Measurements from ENCODE around the gene ENDOV. TPM values are rescaled to one million over a fixed set of nuclear protein-coding genes. Genes with fewer than 3 reads are reported as not detected.

ENDOV gene
- total RNA-seq (28.0 TPM), polyA plus RNA-seq (ENCODE audit: insufficient read depth, low read depth, low replicate concordance) (20.3 TPM)
- long read RNA-seq, donor 1, partial matches to known transcripts = 0 of 4 reads
- long read RNA-seq, donor 1, other reads (novel, unspliced or antisense) = 0 of 4 reads
- long read RNA-seq, donor 2, partial matches to known transcripts = 0 of 2 reads
- long read RNA-seq, donor 2, other reads (novel, unspliced or antisense) = 0 of 2 reads
- long read RNA-seq, donor 3, partial matches to known transcripts = 0 of 1 reads
- long read RNA-seq, donor 3, other reads (novel, unspliced or antisense) = 0 of 1 reads
- long read RNA-seq, donor 4 = 0 reads
- long read RNA-seq, donor 5 = 0 reads
- long read RNA-seq, donor 6, partial matches to known transcripts = 0 of 1 reads
- long read RNA-seq, donor 6, other reads (novel, unspliced or antisense) = 0 of 1 reads
- long read RNA-seq, donor 7, partial matches to known transcripts = 2 of 26 reads
- long read RNA-seq, donor 7, other reads (novel, unspliced or antisense) = 23 of 26 reads
- long read RNA-seq, donor 8 = 0 reads
- long read RNA-seq, donor 9 = 0 reads
- long read RNA-seq, donor 10 = 0 reads

DNA sequence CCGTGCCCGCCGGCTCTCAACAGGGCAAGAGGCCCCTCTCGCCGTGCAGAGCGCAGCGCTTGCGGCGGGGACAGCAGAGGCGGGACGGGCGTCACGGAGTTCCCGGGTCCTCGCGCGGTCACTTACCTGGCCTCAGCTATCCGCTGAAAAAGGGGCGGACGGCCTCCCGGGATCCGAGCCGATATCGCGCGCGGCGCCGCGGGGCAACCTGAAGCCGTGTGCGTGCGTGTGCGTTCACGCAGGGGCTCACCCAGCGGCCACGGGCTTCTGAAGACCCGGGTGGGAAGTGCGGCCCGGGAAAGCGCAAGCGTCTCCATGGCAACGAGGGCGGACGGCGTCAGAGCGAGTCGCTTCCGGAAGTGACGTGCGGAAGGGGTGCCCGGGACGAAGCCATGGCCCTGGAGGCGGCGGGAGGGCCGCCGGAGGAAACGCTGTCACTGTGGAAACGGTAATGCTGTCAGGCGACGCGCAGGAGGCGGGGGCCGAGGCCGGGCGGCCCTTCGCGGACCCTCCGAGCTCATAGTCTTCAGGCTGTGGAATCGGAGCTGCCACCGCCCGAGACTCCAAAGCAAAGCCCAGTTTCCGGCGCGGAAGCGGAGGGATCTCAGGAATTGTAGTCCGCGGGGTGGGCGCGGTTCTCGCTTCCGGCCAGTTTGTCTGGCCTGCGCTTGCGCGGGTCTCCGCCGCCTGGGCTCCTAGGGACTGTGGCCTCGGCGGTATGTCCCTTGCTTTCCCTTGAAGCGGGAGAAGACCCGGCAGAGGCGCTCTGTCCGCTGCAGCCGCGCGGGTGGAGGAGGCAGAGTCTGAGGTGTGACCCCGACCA lies at the start of gene ENDOV:
ENDOV (plus strand) TSS at position 365 of the 823 bp plus-strand sequence; CDS start at position 393, 28 bp downstream.
- no peak for FAIRE-seq
- peak; percentile 95 to 98 (median 98) for DNase-seq
- TF ChIP-seq, protein P1, sequence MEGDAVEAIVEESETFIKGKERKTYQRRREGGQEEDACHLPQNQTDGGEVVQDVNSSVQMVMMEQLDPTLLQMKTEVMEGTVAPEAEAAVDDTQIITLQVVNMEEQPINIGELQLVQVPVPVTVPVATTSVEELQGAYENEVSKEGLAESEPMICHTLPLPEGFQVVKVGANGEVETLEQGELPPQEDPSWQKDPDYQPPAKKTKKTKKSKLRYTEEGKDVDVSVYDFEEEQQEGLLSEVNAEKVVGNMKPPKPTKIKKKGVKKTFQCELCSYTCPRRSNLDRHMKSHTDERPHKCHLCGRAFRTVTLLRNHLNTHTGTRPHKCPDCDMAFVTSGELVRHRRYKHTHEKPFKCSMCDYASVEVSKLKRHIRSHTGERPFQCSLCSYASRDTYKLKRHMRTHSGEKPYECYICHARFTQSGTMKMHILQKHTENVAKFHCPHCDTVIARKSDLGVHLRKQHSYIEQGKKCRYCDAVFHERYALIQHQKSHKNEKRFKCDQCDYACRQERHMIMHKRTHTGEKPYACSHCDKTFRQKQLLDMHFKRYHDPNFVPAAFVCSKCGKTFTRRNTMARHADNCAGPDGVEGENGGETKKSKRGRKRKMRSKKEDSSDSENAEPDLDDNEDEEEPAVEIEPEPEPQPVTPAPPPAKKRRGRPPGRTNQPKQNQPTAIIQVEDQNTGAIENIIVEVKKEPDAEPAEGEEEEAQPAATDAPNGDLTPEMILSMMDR (IDR thresholded peaks at IDR 0.05; ENCODE audit: borderline replicate concordance, extremely low read depth, insufficient read depth) = no peak
- intact Hi-C loops (cut with DNase I) = no loop called here
- Histone ChIP-seq H3K4me3 (ENCODE audit: low read length in 3 of 3) (peak within 1 kb of the TSS; percentile 86 to 99 (median 94)), H3K4me1 (ENCODE audit: control insufficient read depth in 2 of 3, insufficient read depth in 2 of 3, low read depth in 1 of 3, low read length in 3 of 3) (peaks cover 0 to 9% (median 3%) of the 10 kb centered on the region in 3 donors), H3K36me3 (ENCODE audit: control insufficient read depth in 2 of 3, insufficient read depth in 3 of 3, low read length in 3 of 3) (peaks cover 0 to 4% (median 2%) of the 10 kb centered on the region in 3 donors), H3K27me3 (ENCODE audit: control insufficient read depth, insufficient read depth, low read length) (no peaks in the 10 kb centered on the region), H3K9ac (ENCODE audit: low read length in 3 of 3) (peak within 1 kb of the TSS; percentile 69 to 94 (median 83)), H3K9me3 (ENCODE audit: control insufficient read depth in 2 of 3, insufficient read depth in 1 of 3, low read length in 3 of 3) (no peaks in the 10 kb centered on the region), H3K27ac (ENCODE audit: low read depth in 2 of 2, low read length in 2 of 2) (peak within 1 kb of the TSS; percentile 97 to 99)

DNA sequence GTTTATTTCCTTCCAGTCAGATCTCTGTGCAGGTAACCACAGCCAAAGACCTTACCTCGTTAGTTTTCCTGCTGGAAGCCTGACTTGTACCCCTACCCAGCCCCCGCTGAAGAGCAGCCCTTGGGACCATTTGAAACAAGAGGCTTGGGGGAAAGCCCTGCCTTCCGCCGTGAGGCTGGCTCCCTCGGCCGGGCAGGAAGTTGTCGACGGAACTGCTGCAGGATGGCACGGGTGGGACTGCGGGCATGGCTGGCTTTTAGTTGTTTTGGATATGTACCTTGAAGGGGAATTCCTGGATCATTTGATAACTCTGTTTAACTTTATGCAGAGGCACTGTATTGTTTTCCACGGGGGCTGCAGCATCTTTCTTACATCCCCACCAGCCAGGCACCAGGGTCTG lies 49.0 kb upstream of the ENDOV start:
- Histone ChIP-seq H3K9ac (ENCODE audit: low read length in 3 of 3) (no peak overlapping the region), H3K4me1 (ENCODE audit: control insufficient read depth in 2 of 3, insufficient read depth in 2 of 3, low read depth in 1 of 3, low read length in 3 of 3) (no peaks in the 10 kb centered on the region), H3K4me3 (ENCODE audit: low read length in 3 of 3) (no peak overlapping the region), H3K27ac (ENCODE audit: low read depth in 2 of 2, low read length in 2 of 2) (no peak overlapping the region), H3K27me3 (ENCODE audit: control insufficient read depth, insufficient read depth, low read length) (no peaks in the 10 kb centered on the region), H3K36me3 (ENCODE audit: control insufficient read depth in 2 of 3, insufficient read depth in 3 of 3, low read length in 3 of 3) (peaks cover 9 to 78% (median 61%) of the 10 kb centered on the region in 3 donors), H3K9me3 (ENCODE audit: control insufficient read depth in 2 of 3, insufficient read depth in 1 of 3, low read length in 3 of 3) (no peaks in the 10 kb centered on the region)
- TF ChIP-seq, protein P1 (IDR thresholded peaks at IDR 0.05; ENCODE audit: borderline replicate concordance, extremely low read depth, insufficient read depth) = no peak
- FAIRE-seq (no peak), DNase-seq (peak in 1 of 5 donors; percentile 70)
- intact Hi-C loops (cut with DNase I) = no loop called here

DNA sequence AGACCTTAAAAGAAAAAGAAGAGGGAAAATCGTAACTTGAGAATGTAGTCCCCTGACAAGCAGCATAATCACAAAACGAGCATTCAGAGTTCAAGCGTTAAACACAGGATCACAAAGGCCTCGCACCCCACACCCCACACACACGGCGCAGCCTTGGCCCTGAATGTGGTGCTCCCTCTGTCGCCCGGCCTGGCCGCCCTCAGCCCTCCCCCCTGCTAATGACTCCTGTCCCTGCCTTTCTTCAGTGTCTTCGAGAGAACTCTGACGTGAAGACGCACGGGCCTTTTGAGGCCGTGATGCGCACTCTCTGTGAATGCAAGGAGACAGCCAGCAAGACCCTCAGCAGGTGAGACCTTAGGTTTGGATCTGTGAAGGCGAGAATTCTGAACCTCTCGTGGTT lies 47.5 kb upstream of the ENDOV start:
- Histone ChIP-seq H3K9ac (ENCODE audit: low read length in 3 of 3) (no peak overlapping the region), H3K27me3 (ENCODE audit: control insufficient read depth, insufficient read depth, low read length) (no peaks in the 10 kb centered on the region), H3K27ac (ENCODE audit: low read depth in 2 of 2, low read length in 2 of 2) (no peak overlapping the region), H3K36me3 (ENCODE audit: control insufficient read depth in 2 of 3, insufficient read depth in 3 of 3, low read length in 3 of 3) (peaks cover 9 to 75% (median 56%) of the 10 kb centered on the region in 3 donors), H3K4me3 (ENCODE audit: low read length in 3 of 3) (no peak overlapping the region), H3K4me1 (ENCODE audit: control insufficient read depth in 2 of 3, insufficient read depth in 2 of 3, low read depth in 1 of 3, low read length in 3 of 3) (no peaks in the 10 kb centered on the region), H3K9me3 (ENCODE audit: control insufficient read depth in 2 of 3, insufficient read depth in 1 of 3, low read length in 3 of 3) (no peaks in the 10 kb centered on the region)
- TF ChIP-seq, protein P1 (IDR thresholded peaks at IDR 0.05; ENCODE audit: borderline replicate concordance, extremely low read depth, insufficient read depth) = no peak
- intact Hi-C loops (cut with DNase I) = no loop called here
- peak in 1 of 5 donors; percentile 41 for DNase-seq
- no peak for FAIRE-seq

All from kidney (tissue), 22 donors.